Measurements from ENCODE around the gene NUMBL.

Gene NUMBL

DNA sequence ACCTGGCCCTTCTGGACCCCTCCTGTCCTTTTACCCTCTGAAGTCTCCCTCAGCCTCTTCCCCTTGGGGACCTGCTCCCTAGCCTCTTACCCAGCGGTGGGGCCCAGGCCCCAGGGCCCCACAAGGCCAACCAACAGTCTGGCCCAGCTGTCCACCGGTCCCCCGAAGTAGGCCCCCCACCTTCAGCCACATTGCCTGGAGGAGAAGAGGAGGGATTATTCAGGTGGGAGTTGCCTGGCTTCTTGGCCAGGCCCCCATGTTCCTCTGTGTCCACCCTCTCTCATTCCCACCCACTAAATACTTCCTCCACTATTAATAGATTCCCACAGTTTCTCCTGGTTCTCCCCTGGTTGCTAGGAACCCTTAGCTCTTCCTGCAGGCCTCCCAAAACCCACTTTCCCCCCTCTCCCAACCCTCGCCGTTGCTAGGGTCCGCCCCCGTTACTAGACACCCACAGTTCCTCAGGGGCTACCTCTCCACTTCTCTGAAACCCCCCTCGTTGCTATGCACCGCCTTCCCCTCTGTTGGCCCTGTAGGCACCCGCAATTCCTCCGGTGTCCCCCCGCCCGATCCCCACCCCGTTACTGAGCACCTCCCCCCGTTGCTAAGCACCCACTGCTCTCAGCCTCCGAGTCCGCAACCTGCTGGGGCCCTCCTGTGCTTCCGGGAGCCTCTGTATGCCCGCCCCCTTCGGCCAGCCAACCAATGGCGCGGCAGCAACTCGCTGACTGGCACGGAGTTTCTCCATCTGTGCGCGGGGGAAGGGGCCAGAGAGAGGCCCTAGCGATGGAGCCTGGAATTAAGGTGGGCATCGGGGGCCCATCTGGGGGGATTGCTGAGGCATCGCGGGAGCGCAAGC lies 24.2 kb upstream of the NUMBL start:
- no peaks in the 10 kb centered on the region for H3K27me3 ChIP-seq (ENCODE audit: insufficient read depth, poor library complexity, severe bottlenecking)
- peak; percentile 88 to 92 for DNase-seq (ENCODE audit: low read depth in 1 of 2, low spot score in 1 of 2)
- H3K27ac ChIP-seq (replicated peaks), result peak overlapping the region; percentile 67
- TF ChIP-seq REST (IDR thresholded peaks at IDR 0.05; ENCODE audit: insufficient replicate concordance, low read depth), result no peak
- TF ChIP-seq GABPA (IDR thresholded peaks at IDR 0.05; ENCODE audit: low read depth), result peak; percentile 48; the same call in 1 of the 2 replicates
- TF ChIP-seq POLR2AphosphoS5 (IDR thresholded peaks at IDR 0.05; ENCODE audit: low read depth), result peak; percentile 64; the same call in 1 of the 2 replicates
- TF ChIP-seq, protein P1, sequence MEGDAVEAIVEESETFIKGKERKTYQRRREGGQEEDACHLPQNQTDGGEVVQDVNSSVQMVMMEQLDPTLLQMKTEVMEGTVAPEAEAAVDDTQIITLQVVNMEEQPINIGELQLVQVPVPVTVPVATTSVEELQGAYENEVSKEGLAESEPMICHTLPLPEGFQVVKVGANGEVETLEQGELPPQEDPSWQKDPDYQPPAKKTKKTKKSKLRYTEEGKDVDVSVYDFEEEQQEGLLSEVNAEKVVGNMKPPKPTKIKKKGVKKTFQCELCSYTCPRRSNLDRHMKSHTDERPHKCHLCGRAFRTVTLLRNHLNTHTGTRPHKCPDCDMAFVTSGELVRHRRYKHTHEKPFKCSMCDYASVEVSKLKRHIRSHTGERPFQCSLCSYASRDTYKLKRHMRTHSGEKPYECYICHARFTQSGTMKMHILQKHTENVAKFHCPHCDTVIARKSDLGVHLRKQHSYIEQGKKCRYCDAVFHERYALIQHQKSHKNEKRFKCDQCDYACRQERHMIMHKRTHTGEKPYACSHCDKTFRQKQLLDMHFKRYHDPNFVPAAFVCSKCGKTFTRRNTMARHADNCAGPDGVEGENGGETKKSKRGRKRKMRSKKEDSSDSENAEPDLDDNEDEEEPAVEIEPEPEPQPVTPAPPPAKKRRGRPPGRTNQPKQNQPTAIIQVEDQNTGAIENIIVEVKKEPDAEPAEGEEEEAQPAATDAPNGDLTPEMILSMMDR (IDR thresholded peaks at IDR 0.05; ENCODE audit: insufficient read depth, low read length), result no peak
- TF ChIP-seq SPI1 (IDR thresholded peaks at IDR 0.05; ENCODE audit: borderline replicate concordance, low read depth), result no peak
- H3K4me3 ChIP-seq (replicated peaks; ENCODE audit: insufficient read depth, low read length), result peak overlapping the region; percentile 64

GRCh38 chr19:40713939-40714338 lies 23.5 kb upstream of the NUMBL start:
- no peak overlapping the region for H3K4me3 ChIP-seq (replicated peaks; ENCODE audit: insufficient read depth, low read length)
- no peak overlapping the region for H3K27ac ChIP-seq (replicated peaks)

GRCh38 chr19:40709817-40710216 lies 19.4 kb upstream of the NUMBL start:
- no peak for DNase-seq (ENCODE audit: low read depth in 1 of 2, low spot score in 1 of 2)
- Histone ChIP-seq H3K27me3 (ENCODE audit: insufficient read depth, poor library complexity, severe bottlenecking) (no peaks in the 10 kb centered on the region), H3K4me3 (replicated peaks; ENCODE audit: insufficient read depth, low read length) (no peak overlapping the region), H3K27ac (replicated peaks) (peak overlapping the region; percentile 31; the same call in 1 of the 2 replicates)
- TF ChIP-seq REST (IDR thresholded peaks at IDR 0.05; ENCODE audit: insufficient replicate concordance, low read depth) (no peak), SPI1 (IDR thresholded peaks at IDR 0.05; ENCODE audit: borderline replicate concordance, low read depth) (no peak), GABPA (IDR thresholded peaks at IDR 0.05; ENCODE audit: low read depth) (no peak), POLR2AphosphoS5 (IDR thresholded peaks at IDR 0.05; ENCODE audit: low read depth) (no peak)
- TF ChIP-seq, protein P1 (IDR thresholded peaks at IDR 0.05; ENCODE audit: insufficient read depth, low read length), result no peak

More at GRCh38 chr19:40713939-40714338, 23.5 kb upstream of the NUMBL start:
- no peak for DNase-seq (ENCODE audit: low read depth in 1 of 2, low spot score in 1 of 2)
- H3K27me3 ChIP-seq (ENCODE audit: insufficient read depth, poor library complexity, severe bottlenecking), result no peaks in the 10 kb centered on the region
- TF ChIP-seq REST (IDR thresholded peaks at IDR 0.05; ENCODE audit: insufficient replicate concordance, low read depth) (no peak), POLR2AphosphoS5 (IDR thresholded peaks at IDR 0.05; ENCODE audit: low read depth) (no peak), SPI1 (IDR thresholded peaks at IDR 0.05; ENCODE audit: borderline replicate concordance, low read depth) (no peak)
